ENCODE data around the gene FZD10. TPM values are rescaled to one million over a fixed set of nuclear protein-coding genes. Genes with fewer than 3 reads are reported as not detected.

FZD10 gene
- total RNA-seq, 1 donor from 2014 or later = not detected

GRCh38 chr12:130122356-130122755, 39.9 kb upstream of the FZD10 start:
- ChIA-PET CTCF (no interaction called here), POLR2A (no interaction called here)
- no peaks in the 10 kb centered on the region for H3K4me1 Mint-ChIP-seq
- no peaks in the 10 kb centered on the region for H3K27me3 Mint-ChIP-seq
- H3K36me3 Mint-ChIP-seq (ENCODE audit: low read depth) = no peaks in the 10 kb centered on the region
- DNase-seq (no peak), ATAC-seq (ENCODE audit: low read depth) (no peak)
- no peak overlapping the region for H3K4me3 Mint-ChIP-seq
- intact Hi-C loops (cut with micrococcal nuclease) = no loop called here
- no peak overlapping the region for H3K27ac Mint-ChIP-seq
- TF ChIP-seq CTCF (IDR thresholded peaks at IDR 0.05) = no peak
- peaks cover under 1% of the 10 kb centered on the region for H3K9me3 Mint-ChIP-seq

- POLR2A ChIA-PET = no interaction called here
- intact Hi-C loops (cut with micrococcal nuclease) = no loop called here
- Mint-ChIP-seq H3K27me3 (no peaks in the 10 kb centered on the region), H3K36me3 (ENCODE audit: low read depth) (no peaks in the 10 kb centered on the region), H3K9me3 (peaks cover 7% of the 10 kb centered on the region), H3K27ac (no peak overlapping the region), H3K4me3 (no peak overlapping the region), H3K4me1 (no peaks in the 10 kb centered on the region)
- ATAC-seq (ENCODE audit: low read depth) (no peak), DNase-seq (no peak)
- TF ChIP-seq CTCF (IDR thresholded peaks at IDR 0.05) = no peak
- CTCF ChIA-PET = interaction anchor here (0.6 kb wide), 1 partner anchor 1851 kb away, joined by 3 read pairs; no protein-coding TSS in a partner anchor
Observed at GRCh38 chr12:130124106-130124505, 38.2 kb upstream of the FZD10 start.

- H3K36me3 Mint-ChIP-seq (ENCODE audit: low read depth) = no peaks in the 10 kb centered on the region
- H3K4me3 Mint-ChIP-seq = no peak overlapping the region
- DNase-seq (no peak), ATAC-seq (ENCODE audit: low read depth) (no peak)
- H3K9me3 Mint-ChIP-seq = peaks cover 11% of the 10 kb centered on the region
- H3K27me3 Mint-ChIP-seq = no peaks in the 10 kb centered on the region
- H3K4me1 Mint-ChIP-seq = no peaks in the 10 kb centered on the region
- ChIA-PET POLR2A (no interaction called here), CTCF (no interaction called here)
- intact Hi-C loops (cut with micrococcal nuclease) = no loop called here
- TF ChIP-seq CTCF (IDR thresholded peaks at IDR 0.05) = no peak
- no peak overlapping the region for H3K27ac Mint-ChIP-seq
Observed at GRCh38 chr12:130124605-130125244, 37.5 kb upstream of the FZD10 start.

- H3K27ac Mint-ChIP-seq = no peak overlapping the region
- no peaks in the 10 kb centered on the region for H3K4me1 Mint-ChIP-seq
- no peak overlapping the region for H3K4me3 Mint-ChIP-seq
- intact Hi-C loops (cut with micrococcal nuclease) = no loop called here
- H3K27me3 Mint-ChIP-seq = no peaks in the 10 kb centered on the region
- CTCF ChIA-PET = no interaction called here
- ATAC-seq (ENCODE audit: low read depth) (no peak), DNase-seq (no peak)
- POLR2A ChIA-PET = no interaction called here
- no peak for TF ChIP-seq CTCF (IDR thresholded peaks at IDR 0.05)
- no peaks in the 10 kb centered on the region for H3K36me3 Mint-ChIP-seq (ENCODE audit: low read depth)
- peaks cover 11% of the 10 kb centered on the region for H3K9me3 Mint-ChIP-seq
Observed at GRCh38 chr12:130126023-130126432, 36.2 kb upstream of the FZD10 start.

- TF ChIP-seq CTCF (IDR thresholded peaks at IDR 0.05) = no peak
- ATAC-seq (ENCODE audit: low read depth) = no peak
- ChIA-PET POLR2A (no interaction called here), CTCF (no interaction called here)
- no peak for DNase-seq
- intact Hi-C loops (cut with micrococcal nuclease) = no loop called here
- peaks cover 11% of the 10 kb centered on the region for H3K9me3 Mint-ChIP-seq
- H3K27me3 Mint-ChIP-seq = no peaks in the 10 kb centered on the region
- H3K36me3 Mint-ChIP-seq (ENCODE audit: low read depth) = no peaks in the 10 kb centered on the region
- H3K4me1 Mint-ChIP-seq = no peaks in the 10 kb centered on the region
- H3K4me3 Mint-ChIP-seq = no peak overlapping the region
- H3K27ac Mint-ChIP-seq = no peak overlapping the region
Observed at GRCh38 chr12:130127532-130127911, 34.7 kb upstream of the FZD10 start.

Data from activated B cell treated with CpG ODN at 0.5 μM for 24 hours (primary cell).